ENCODE results near the gene LRP6.

LRP6 gene

GRCh38 chr12:12214201-12214600 lies 52.6 kb downstream of the LRP6 start:
- DNase-seq: no peak

- no peak for DNase-seq
Measured at GRCh38 chr12:12212769-12213168, 54.1 kb downstream of the LRP6 start.

- no peak for DNase-seq
Measured at GRCh38 chr12:12210983-12211382, 55.9 kb downstream of the LRP6 start.

GRCh38 chr12:12210416-12210815 lies 56.4 kb downstream of the LRP6 start:
- DNase-seq: no peak

- DNase-seq: no peak
Measured at GRCh38 chr12:12209675-12210074, 57.2 kb downstream of the LRP6 start.

GRCh38 chr12:12209043-12209442 lies 57.8 kb downstream of the LRP6 start:
- no peak for DNase-seq

- DNase-seq: no peak
Measured at GRCh38 chr12:12207746-12208145, 59.1 kb downstream of the LRP6 start.

GRCh38 chr12:12206776-12207388 lies 60.0 kb downstream of the LRP6 start:
- DNase-seq: no peak

- no peak for DNase-seq
Measured at GRCh38 chr12:12202747-12203146, 64.1 kb downstream of the LRP6 start.

GRCh38 chr12:12202105-12202504 lies 64.7 kb downstream of the LRP6 start:
- no peak for DNase-seq

GRCh38 chr12:12201274-12201758 lies 65.5 kb downstream of the LRP6 start:
- no peak for DNase-seq

- no peak for DNase-seq
Measured at GRCh38 chr12:12200363-12200762, 66.5 kb downstream of the LRP6 start.

- DNase-seq: no peak
Measured at GRCh38 chr12:12198124-12198523, 68.7 kb downstream of the LRP6 start.

GRCh38 chr12:12197128-12197527 lies 69.7 kb downstream of the LRP6 start:
- no peak for DNase-seq

GRCh38 chr12:12195516-12195915 lies 71.3 kb downstream of the LRP6 start:
- DNase-seq: no peak

- no peak for DNase-seq
Measured at GRCh38 chr12:12195081-12195480, 71.8 kb downstream of the LRP6 start.

- DNase-seq: no peak
Measured at GRCh38 chr12:12194206-12194605, 72.6 kb downstream of the LRP6 start.

- DNase-seq: no peak
Measured at GRCh38 chr12:12191008-12191407, 75.8 kb downstream of the LRP6 start.

- DNase-seq: no peak
Measured at GRCh38 chr12:12190087-12190809, 76.6 kb downstream of the LRP6 start.

- DNase-seq: no peak
Measured at GRCh38 chr12:12185414-12185813, 81.4 kb downstream of the LRP6 start.

GRCh38 chr12:12182703-12183365 lies 84.0 kb downstream of the LRP6 start:
- DNase-seq: no peak

GRCh38 chr12:12181511-12181910 lies 85.3 kb downstream of the LRP6 start:
- DNase-seq: no peak

- DNase-seq: no peak
Measured at GRCh38 chr12:12180575-12180974, 86.3 kb downstream of the LRP6 start.

- no peak for DNase-seq
Measured at GRCh38 chr12:12180136-12180535, 86.7 kb downstream of the LRP6 start.
